ENCODE data around the gene TPST1.
"Not testable (repeated sequence)": the region's sequence is repeated elsewhere in the genome, so short reads cannot be mapped to it uniquely, and the experiment has no call there.

The TPST1 gene

GRCh38 chr7:66170309-66171231 is 34.6 kb upstream of the TPST1 start:
- TF ChIP-seq CTCF (IDR thresholded peaks at IDR 0.05; ENCODE audit: low read depth, low read length) (no peak), EZH2phosphoT487 (IDR thresholded peaks at IDR 0.05; ENCODE audit: low read depth) (no peak)
- Histone ChIP-seq H4K20me1 (ENCODE audit: insufficient read depth, low read length) (no peaks in the 10 kb centered on the region), H3K4me3 (ENCODE audit: low read length) (no peak overlapping the region), H3K9ac (ENCODE audit: low read length) (no peak overlapping the region), H3K4me1 (ENCODE audit: low read length) (0 out of 2 replicates have a peak, but pooled peaks cover 3% of the 10 kb centered on the region), H3K9me3 (ENCODE audit: insufficient read depth, low read length) (no peaks in the 10 kb centered on the region), H3K79me2 (ENCODE audit: low read length) (no peaks in the 10 kb centered on the region), H3K27ac (ENCODE audit: low read length) (no peak overlapping the region), H3K4me2 (ENCODE audit: low read length) (no peak overlapping the region), H3K27me3 (ENCODE audit: low read depth, low read length) (no peaks in the 10 kb centered on the region), H3K36me3 (replicated peaks; ENCODE audit: low read depth, low read length) (no peaks in the 10 kb centered on the region), H2AFZ (ENCODE audit: low read depth, low read length) (no peak overlapping the region)

- H3K9me3 ChIP-seq (ENCODE audit: insufficient read depth, low read length); H3K4me3 ChIP-seq (ENCODE audit: low read length); H4K20me1 ChIP-seq (ENCODE audit: insufficient read depth, low read length); H2AFZ ChIP-seq (ENCODE audit: low read depth, low read length); H3K36me3 ChIP-seq (replicated peaks; ENCODE audit: low read depth, low read length); H3K79me2 ChIP-seq (ENCODE audit: low read length); H3K27me3 ChIP-seq (ENCODE audit: low read depth, low read length); H3K27ac ChIP-seq (ENCODE audit: low read length); H3K9ac ChIP-seq (ENCODE audit: low read length); H3K4me2 ChIP-seq (ENCODE audit: low read length); H3K4me1 ChIP-seq (ENCODE audit: low read length): not testable (repeated sequence)
Measured at GRCh38 chr7:66172536-66173401, 32.4 kb upstream of the TPST1 start.

- Histone ChIP-seq H3K27ac (ENCODE audit: low read length) (no peak overlapping the region), H3K79me2 (ENCODE audit: low read length) (no peaks in the 10 kb centered on the region), H3K4me1 (ENCODE audit: low read length) (0 out of 2 replicates have a peak, but pooled peaks cover 3% of the 10 kb centered on the region), H3K27me3 (ENCODE audit: low read depth, low read length) (no peaks in the 10 kb centered on the region), H4K20me1 (ENCODE audit: insufficient read depth, low read length) (no peaks in the 10 kb centered on the region), H3K9me3 (ENCODE audit: insufficient read depth, low read length) (no peaks in the 10 kb centered on the region), H3K9ac (ENCODE audit: low read length) (no peak overlapping the region), H3K4me2 (ENCODE audit: low read length) (no peak overlapping the region), H2AFZ (ENCODE audit: low read depth, low read length) (no peak overlapping the region), H3K4me3 (ENCODE audit: low read length) (no peak overlapping the region), H3K36me3 (replicated peaks; ENCODE audit: low read depth, low read length) (no peaks in the 10 kb centered on the region)
- TF ChIP-seq EZH2phosphoT487 (IDR thresholded peaks at IDR 0.05; ENCODE audit: low read depth) (no peak), CTCF (IDR thresholded peaks at IDR 0.05; ENCODE audit: low read depth, low read length) (no peak)
Measured at GRCh38 chr7:66173856-66174255, 31.3 kb upstream of the TPST1 start.

GRCh38 chr7:66175006-66175405 is 30.1 kb upstream of the TPST1 start:
- H3K9me3 ChIP-seq (ENCODE audit: insufficient read depth, low read length); H4K20me1 ChIP-seq (ENCODE audit: insufficient read depth, low read length): not testable (repeated sequence)

More at GRCh38 chr7:66175006-66175405, 30.1 kb upstream of the TPST1 start:
- not testable (repeated sequence) for H3K9ac ChIP-seq (ENCODE audit: low read length); H3K27me3 ChIP-seq (ENCODE audit: low read depth, low read length); H3K4me1 ChIP-seq (ENCODE audit: low read length); H3K4me3 ChIP-seq (ENCODE audit: low read length); H3K4me2 ChIP-seq (ENCODE audit: low read length); H3K79me2 ChIP-seq (ENCODE audit: low read length); H3K27ac ChIP-seq (ENCODE audit: low read length); H3K36me3 ChIP-seq (replicated peaks; ENCODE audit: low read depth, low read length); H2AFZ ChIP-seq (ENCODE audit: low read depth, low read length)
